ENCODE data around the gene PSTPIP1. TPM values are rescaled to one million over a fixed set of nuclear protein-coding genes. Genes with fewer than 3 reads are reported as not detected.

PSTPIP1 gene
- total and polyA plus RNA-seq, 2 experiments from 2014 or later: 0.80 to 3.7 TPM

GRCh38 chr15:77025941-77026411 lies 31.1 kb downstream of the PSTPIP1 start (continued):
- TF ChIP-seq EZH2phosphoT487 (IDR thresholded peaks at IDR 0.05; ENCODE audit: unreplicated experiment) (no peak), ZNF462 (CRISPR knock-in tag; IDR thresholded peaks at IDR 0.05) (no peak), NANOG (IDR thresholded peaks at IDR 0.05; ENCODE audit: borderline replicate concordance) (no peak), POLR2AphosphoS5 (IDR thresholded peaks at IDR 0.05; ENCODE audit: low read depth) (no peak)

- H2AFZ ChIP-seq: no peak overlapping the region
- no peak overlapping the region for H3K27ac Mint-ChIP-seq
- 0 out of 2 replicates have a peak, but pooled peaks cover 4% of the 10 kb centered on the region for H3K27me3 ChIP-seq (ENCODE audit: insufficient read depth)
- H3K36me3 ChIP-seq (ENCODE audit: insufficient read depth): no peaks in the 10 kb centered on the region
- H3K4me1 ChIP-seq (ENCODE audit: insufficient read depth): no peaks in the 10 kb centered on the region; the same call in 1 of the 2 replicates
- H3K36me3 Mint-ChIP-seq (ENCODE audit: low read depth): no peaks in the 10 kb centered on the region; the same call in 2 of the 3 replicates
- no peak for ATAC-seq
- no peak overlapping the region for H3K4me3 Mint-ChIP-seq
- H3K4me2 ChIP-seq: no peak overlapping the region
- no peaks in the 10 kb centered on the region for H3K9me2 ChIP-seq (ENCODE audit: insufficient read depth)
- no peak overlapping the region for H3K27ac ChIP-seq (ENCODE audit: low read depth)
- no peaks in the 10 kb centered on the region for H3K79me2 ChIP-seq (replicated peaks; ENCODE audit: insufficient read depth)
- no peak for DNase-seq (ENCODE audit: low spot score)
- no peak for TF ChIP-seq ZNF331 (CRISPR knock-in tag; IDR thresholded peaks at IDR 0.05; ENCODE audit: low read depth)
- no peak for TF ChIP-seq JUNB (IDR thresholded peaks at IDR 0.05; ENCODE audit: unreplicated experiment)
- TF ChIP-seq REST (IDR thresholded peaks at IDR 0.05; ENCODE audit: unreplicated experiment): no peak
- no peak for TF ChIP-seq POLR2AphosphoS5 (IDR thresholded peaks at IDR 0.05; ENCODE audit: low read depth)
- TF ChIP-seq EZH2 (IDR thresholded peaks at IDR 0.05; ENCODE audit: low read depth, unreplicated experiment): no peak
- TF ChIP-seq CTCF (conservative IDR thresholded peaks at IDR 0.05; ENCODE audit: low read depth in 2 of 2): no peak
- no peak for TF ChIP-seq ETS1 (IDR thresholded peaks at IDR 0.05)
- no peak for TF ChIP-seq NANOG (IDR thresholded peaks at IDR 0.05; ENCODE audit: borderline replicate concordance)
- TF ChIP-seq EZH2phosphoT487 (IDR thresholded peaks at IDR 0.05; ENCODE audit: unreplicated experiment): no peak
- TF ChIP-seq STAT1 (IDR thresholded peaks at IDR 0.05; ENCODE audit: unreplicated experiment): no peak
- no peak for TF ChIP-seq CREB1 (CRISPR knock-in tag; IDR thresholded peaks at IDR 0.05; ENCODE audit: low read depth)
- H3K9me3 Mint-ChIP-seq: no peaks in the 10 kb centered on the region; the same call in 2 of the 3 replicates
- H3F3A ChIP-seq (replicated peaks; ENCODE audit: low read depth): no peaks in the 10 kb centered on the region
- H3K4me1 Mint-ChIP-seq: peaks cover 3% of the 10 kb centered on the region; the same call in 2 of the 3 replicates
- peaks cover 30% of the 10 kb centered on the region for H3K27me3 Mint-ChIP-seq (ENCODE audit: insufficient read depth, low read depth, poor library complexity)
- H4K20me1 ChIP-seq (replicated peaks; ENCODE audit: insufficient read depth): no peaks in the 10 kb centered on the region
- H3K4me3 ChIP-seq: no peak overlapping the region
These were observed 31.7 kb downstream of the PSTPIP1 start for GRCh38 chr15:77026501-77027110.
